Gastroesophageal sphincter (tissue), 4 donors: ENCODE data around the gene PDE8B. TPM values are rescaled to one million over a fixed set of nuclear protein-coding genes. Genes with fewer than 3 reads are reported as not detected.

ENCODE experiments used
- ATAC-seq: fragments of 150-250 bp; one replicate; pipeline ENCODE4 v1.9.1; 2016; ENCODE audit warnings: mild to moderate bottlenecking, moderate library complexity
- H3K27ac ChIP-seq, 4 donors: fragments of 200-600 bp; sonication (generic) in 3 of 4; 1 replicate in 3 of 4; 2 replicates in 1 of 4; pipeline ENCODE4 v1.5.1; 2016 to 2019
- H3K27me3 ChIP-seq: fragments of 200-600 bp; sonication (generic); one replicate; pipeline ENCODE4 v1.5.1; 2019
- H3K36me3 ChIP-seq, 2 donors: fragments of 200-600 bp; sonication (generic); one replicate each; pipeline ENCODE4 v1.5.1; 2019; ENCODE audit warnings: control low read depth in 1 of 2
- H3K4me1 ChIP-seq, 3 donors: fragments of 200-600 bp; sonication (generic); 1 replicate in 2 of 3; 2 replicates in 1 of 3; pipeline ENCODE4 v1.5.1; 2016 to 2019; ENCODE audit warnings: control low read depth in 2 of 3
- H3K4me3 ChIP-seq, 2 donors: fragments of 200-600 bp; sonication (generic); one replicate each; pipeline ENCODE4 v1.5.1; 2019; ENCODE audit warnings: mild to moderate bottlenecking in 1 of 2, moderate library complexity in 1 of 2
- H3K9me3 ChIP-seq, 3 donors: fragments of 200-600 bp; sonication (generic); one replicate each; pipeline ENCODE4 v1.5.1; 2017 to 2019; ENCODE audit warnings: control low read depth in 2 of 3
- CTCF ChIP-seq, 4 experiments: fragments of 200-600 bp in 2 of 4; fragments of 450-650 bp in 2 of 4; sonication (generic) in 1 of 4; IDR thresholded peaks; one replicate each; pipeline ENCODE4 v1.5.1; 2017 to 2019; ENCODE audit warnings: antibody characterized with exemption in 4 of 4, mild to moderate bottlenecking in 2 of 4, moderate library complexity in 2 of 4
- EP300 ChIP-seq: sonication (generic); formaldehyde crosslinking; IDR thresholded peaks from one replicate; pipeline ENCODE4 v1.6.1; 2017; ENCODE audit warnings: antibody characterized with exemption, mild to moderate bottlenecking
- POLR2A ChIP-seq, 2 donors: fragments of 450-650 bp; IDR thresholded peaks; one replicate each; pipeline ENCODE4 v1.6.1; 2017; ENCODE audit warnings: antibody characterized with exemption in 2 of 2, mild to moderate bottlenecking in 2 of 2, moderate library complexity in 1 of 2
- POLR2AphosphoS5 ChIP-seq: sonication (generic); formaldehyde crosslinking; IDR thresholded peaks from one replicate; pipeline ENCODE4 v1.6.1; 2017; ENCODE audit warnings: antibody characterized with exemption
- WGBS, 2 donors: methylation state at CpG; one replicate each; pipeline ENCODE4 v1.1.5; 2018; ENCODE audit warnings: low coverage in 1 of 2; 5-methylcytosine and 5-hydroxymethylcytosine counted together
- total RNA-seq, 4 donors: library from RNA; depleted of rRNA; stranded (reverse); fragments of >200 nt; gene quantifications; one replicate each; pipeline ENCODE4 v1.1.0, GENCODE V29; 2016

The PDE8B gene
- total RNA-seq, 4 donors from 2014 or later = 0.96 to 11.0 (median 2.3) TPM

GRCh38 chr5:77168161-77168878 is 42.2 kb upstream of the PDE8B start:
- peak overlapping the region in 3 of 4 donors; percentile 49 to 61 (median 58) for H3K27ac ChIP-seq
- 11% methylated on average over 1 of the region's 9 CpGs; no CpG with 5 or more reads in 1 of the 2 donors for WGBS, 2 donors
- peak; percentile 80 for ATAC-seq

GRCh38 chr5:77168879-77169244 is 41.6 kb upstream of the PDE8B start:
- Histone ChIP-seq H3K27ac (no peak overlapping the region), H3K9me3 (no peaks in the 10 kb centered on the region), H3K36me3 (no peaks in the 10 kb centered on the region), H3K4me1 (peaks cover 0 to 18% (median 7%) of the 10 kb centered on the region in 3 donors), H3K27me3 (no peaks in the 10 kb centered on the region), H3K4me3 (no peak overlapping the region)
- WGBS, 2 donors = 25 to 100% methylated on average over 1 to 2 of the region's 3 CpGs
- no peak for TF ChIP-seq POLR2AphosphoS5
- no peak for TF ChIP-seq POLR2A (IDR thresholded peaks at IDR 0.05)
- no peak for TF ChIP-seq CTCF (IDR thresholded peaks at IDR 0.05)
- no peak for TF ChIP-seq EP300
- no peak for ATAC-seq

More at GRCh38 chr5:77168161-77168878, 42.2 kb upstream of the PDE8B start:
- H3K4me1 ChIP-seq = peaks cover 0 to 18% (median 7%) of the 10 kb centered on the region in 3 donors
- TF ChIP-seq POLR2A (IDR thresholded peaks at IDR 0.05) = no peak
- TF ChIP-seq POLR2AphosphoS5 = peak; percentile 74
- no peak for TF ChIP-seq EP300
- no peak for TF ChIP-seq CTCF (IDR thresholded peaks at IDR 0.05)
- H3K4me3 ChIP-seq = no peak overlapping the region
- no peaks in the 10 kb centered on the region for H3K36me3 ChIP-seq
- H3K9me3 ChIP-seq = no peaks in the 10 kb centered on the region
- H3K27me3 ChIP-seq = no peaks in the 10 kb centered on the region

GRCh38 chr5:77170196-77170890 is 40.1 kb upstream of the PDE8B start:
- ATAC-seq = no peak
- WGBS, 2 donors = 55 to 87% methylated on average over 3 to 5 of the region's 6 CpGs
- TF ChIP-seq POLR2A (IDR thresholded peaks at IDR 0.05) = no peak
- TF ChIP-seq EP300 = no peak
- no peak for TF ChIP-seq CTCF (IDR thresholded peaks at IDR 0.05)
- no peak for TF ChIP-seq POLR2AphosphoS5

GRCh38 chr5:77171141-77171910 is 39.2 kb upstream of the PDE8B start:
- 92 to 100% methylated on average over 3 to 7 of the region's 7 CpGs for WGBS, 2 donors

More at GRCh38 chr5:77170196-77170890, 40.1 kb upstream of the PDE8B start:
- Histone ChIP-seq H3K27ac (no peak overlapping the region), H3K9me3 (no peaks in the 10 kb centered on the region), H3K27me3 (no peaks in the 10 kb centered on the region), H3K36me3 (no peaks in the 10 kb centered on the region), H3K4me1 (peaks cover 0 to 18% (median 7%) of the 10 kb centered on the region in 3 donors), H3K4me3 (no peak overlapping the region)

More at GRCh38 chr5:77171141-77171910, 39.2 kb upstream of the PDE8B start:
- Histone ChIP-seq H3K27ac (no peak overlapping the region), H3K27me3 (no peaks in the 10 kb centered on the region), H3K4me3 (no peak overlapping the region), H3K36me3 (no peaks in the 10 kb centered on the region), H3K4me1 (peaks cover 0 to 18% (median 7%) of the 10 kb centered on the region in 3 donors), H3K9me3 (no peaks in the 10 kb centered on the region)
- TF ChIP-seq POLR2A (IDR thresholded peaks at IDR 0.05) (no peak), CTCF (IDR thresholded peaks at IDR 0.05) (no peak), EP300 (no peak), POLR2AphosphoS5 (no peak)
- ATAC-seq = no peak
